ENCODE measurements around the gene SCRN3. TPM values are rescaled to one million over a fixed set of nuclear protein-coding genes. Genes with fewer than 3 reads are reported as not detected.

SCRN3 gene
- total RNA-seq, 2 experiments from 2014 or later: 7.6 to 7.9 TPM

DNA sequence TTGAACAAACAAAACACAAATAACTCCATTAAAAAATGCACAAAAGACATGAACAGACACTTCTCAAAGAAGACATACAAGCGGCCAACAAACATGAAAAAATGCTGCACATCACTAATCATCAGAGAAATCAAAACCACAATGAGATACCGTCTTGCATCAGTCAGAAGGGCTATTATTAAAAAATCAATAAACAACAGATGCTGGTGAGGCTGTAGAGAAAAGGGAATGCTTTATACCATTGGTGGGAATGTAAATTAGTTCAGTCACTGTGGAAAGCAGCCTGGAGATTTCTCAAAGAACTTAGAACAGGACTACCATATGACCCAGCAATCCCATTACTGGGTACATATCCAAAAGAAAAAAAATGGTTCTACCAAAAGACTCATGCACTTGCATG, 53.5 kb downstream of the SCRN3 start:
- Mint-ChIP-seq H3K4me3 (no peak overlapping the region), H3K27me3 (no peaks in the 10 kb centered on the region), H3K9me3 (no peaks in the 10 kb centered on the region), H3K36me3 (ENCODE audit: low read depth) (peaks cover 82% of the 10 kb centered on the region), H3K4me1 (ENCODE audit: low read depth) (peaks cover 9% of the 10 kb centered on the region), H3K27ac (no peak overlapping the region)
- no peak overlapping the region for H3K27ac ChIP-seq (ENCODE audit: low read depth in 1 of 2, low read length in 2 of 2)
- peaks cover 4% of the 10 kb centered on the region for H3K4me1 ChIP-seq (ENCODE audit: insufficient read depth, low read length)
- intact Hi-C loops (cut with DNase I, micrococcal nuclease): loop anchor here in 1 of 2 experiments (10.0 kb wide), 1 partner anchor 1044 kb away; no protein-coding TSS in a partner anchor
- DNase-seq (no peak), ATAC-seq (ENCODE audit: poor library complexity) (no peak)
- ChIA-PET POLR2A (no interaction called here), CTCF (no interaction called here)
- no peaks in the 10 kb centered on the region for H3K9me3 ChIP-seq (ENCODE audit: control insufficient read depth in 1 of 2, insufficient read depth in 1 of 2, low read length in 2 of 2)
- TF ChIP-seq, protein P1, sequence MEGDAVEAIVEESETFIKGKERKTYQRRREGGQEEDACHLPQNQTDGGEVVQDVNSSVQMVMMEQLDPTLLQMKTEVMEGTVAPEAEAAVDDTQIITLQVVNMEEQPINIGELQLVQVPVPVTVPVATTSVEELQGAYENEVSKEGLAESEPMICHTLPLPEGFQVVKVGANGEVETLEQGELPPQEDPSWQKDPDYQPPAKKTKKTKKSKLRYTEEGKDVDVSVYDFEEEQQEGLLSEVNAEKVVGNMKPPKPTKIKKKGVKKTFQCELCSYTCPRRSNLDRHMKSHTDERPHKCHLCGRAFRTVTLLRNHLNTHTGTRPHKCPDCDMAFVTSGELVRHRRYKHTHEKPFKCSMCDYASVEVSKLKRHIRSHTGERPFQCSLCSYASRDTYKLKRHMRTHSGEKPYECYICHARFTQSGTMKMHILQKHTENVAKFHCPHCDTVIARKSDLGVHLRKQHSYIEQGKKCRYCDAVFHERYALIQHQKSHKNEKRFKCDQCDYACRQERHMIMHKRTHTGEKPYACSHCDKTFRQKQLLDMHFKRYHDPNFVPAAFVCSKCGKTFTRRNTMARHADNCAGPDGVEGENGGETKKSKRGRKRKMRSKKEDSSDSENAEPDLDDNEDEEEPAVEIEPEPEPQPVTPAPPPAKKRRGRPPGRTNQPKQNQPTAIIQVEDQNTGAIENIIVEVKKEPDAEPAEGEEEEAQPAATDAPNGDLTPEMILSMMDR (IDR thresholded peaks at IDR 0.05): no peak
- no peak overlapping the region for H3K4me3 ChIP-seq (ENCODE audit: low read length)
- H3K36me3 ChIP-seq (ENCODE audit: insufficient read depth, low read length): peaks cover 49% of the 10 kb centered on the region
- H3K27me3 ChIP-seq (ENCODE audit: control insufficient read depth in 1 of 2, insufficient read depth in 2 of 2, low read length in 2 of 2): no peaks in the 10 kb centered on the region

DNA sequence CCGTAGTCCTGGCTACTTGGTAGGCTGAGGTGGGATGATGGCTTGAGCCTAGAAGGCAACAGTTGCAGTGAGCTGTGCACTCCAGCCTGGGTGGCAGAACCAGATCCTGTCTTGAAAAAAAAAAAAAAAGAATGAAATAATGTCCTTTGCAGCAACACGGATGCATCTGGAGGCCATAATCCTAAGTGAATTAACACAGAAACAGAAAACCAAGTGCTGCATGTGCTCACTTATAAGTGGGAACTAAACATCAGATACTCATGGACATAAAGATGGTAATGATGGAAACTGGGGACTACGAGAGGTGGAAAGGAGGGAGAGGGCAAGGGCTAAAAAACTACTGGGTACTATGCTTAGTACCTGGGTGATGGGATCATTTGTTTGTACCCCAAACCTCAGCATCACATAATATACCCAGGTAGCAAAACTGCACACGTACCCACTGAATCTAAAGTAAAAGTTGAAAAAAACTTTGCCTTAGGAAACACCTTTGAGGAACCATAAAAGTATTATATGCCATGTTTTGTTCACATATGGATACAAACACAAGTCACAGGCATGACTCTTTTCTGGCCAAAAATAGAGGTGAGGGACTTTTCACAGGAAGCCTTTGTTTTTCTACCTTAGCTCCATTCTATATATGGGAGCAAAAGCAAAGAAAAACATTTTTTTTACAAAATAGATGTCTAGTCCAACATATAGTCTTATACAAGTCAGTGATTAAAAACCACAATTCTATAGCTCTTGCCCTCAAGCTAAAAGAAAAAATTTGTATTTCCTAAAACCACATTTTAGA, 54.7 kb downstream of the SCRN3 start:
- H3K27ac ChIP-seq (ENCODE audit: low read depth in 1 of 2, low read length in 2 of 2): no peak overlapping the region
- ATAC-seq (ENCODE audit: poor library complexity) (peak; percentile 17), DNase-seq (peak in 2 of 14 experiments; percentile 5 to 15)
- no peaks in the 10 kb centered on the region for H3K9me3 ChIP-seq (ENCODE audit: control insufficient read depth in 1 of 2, insufficient read depth in 1 of 2, low read length in 2 of 2)
- Mint-ChIP-seq H3K4me3 (no peak overlapping the region), H3K9me3 (no peaks in the 10 kb centered on the region), H3K36me3 (ENCODE audit: low read depth) (peaks cover 79% of the 10 kb centered on the region), H3K27ac (peak overlapping the region; percentile 31), H3K4me1 (ENCODE audit: low read depth) (peaks cover 9% of the 10 kb centered on the region), H3K27me3 (no peaks in the 10 kb centered on the region)
- H3K36me3 ChIP-seq (ENCODE audit: insufficient read depth, low read length): peaks cover 44% of the 10 kb centered on the region
- ChIA-PET CTCF (interaction anchor here (0.6 kb wide), 1 partner anchor 83 kb away, joined by 3 read pairs; no protein-coding TSS in a partner anchor), POLR2A (interaction anchor here (0.8 kb wide), 1 partner anchor 182 kb away, joined by 4 read pairs; no protein-coding TSS in a partner anchor)
- TF ChIP-seq, protein P1 (IDR thresholded peaks at IDR 0.05): no peak
- H3K27me3 ChIP-seq (ENCODE audit: control insufficient read depth in 1 of 2, insufficient read depth in 2 of 2, low read length in 2 of 2): no peaks in the 10 kb centered on the region
- no peak overlapping the region for H3K4me3 ChIP-seq (ENCODE audit: low read length)
- peaks cover 4% of the 10 kb centered on the region for H3K4me1 ChIP-seq (ENCODE audit: insufficient read depth, low read length)
- intact Hi-C loops (cut with DNase I, micrococcal nuclease): no loop called here

DNA sequence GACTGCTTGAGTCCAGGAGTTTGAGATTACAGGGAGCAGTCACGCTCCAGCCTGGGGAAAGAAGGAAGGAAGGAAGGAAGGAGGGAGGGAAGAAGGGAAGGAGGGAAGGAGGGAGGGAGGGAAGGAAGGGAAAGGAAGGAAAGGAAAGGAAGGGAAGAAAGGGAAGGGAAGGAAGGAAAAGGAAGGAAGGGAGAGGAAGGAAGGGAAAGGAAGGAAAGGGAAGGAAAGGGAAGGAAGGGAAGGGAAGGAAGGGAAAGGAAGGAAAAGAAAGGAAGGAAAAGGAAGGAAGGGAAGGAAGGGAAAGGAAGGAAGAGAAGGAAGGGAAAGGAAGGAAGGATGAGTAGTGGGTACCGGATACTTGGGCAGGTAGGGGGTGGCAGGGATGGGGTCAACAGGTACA, 59.0 kb downstream of the SCRN3 start:
- Mint-ChIP-seq H3K27ac (no peak overlapping the region), H3K36me3 (ENCODE audit: low read depth) (peaks cover 82% of the 10 kb centered on the region), H3K27me3 (no peaks in the 10 kb centered on the region), H3K9me3 (no peaks in the 10 kb centered on the region), H3K4me1 (ENCODE audit: low read depth) (peaks cover 9% of the 10 kb centered on the region), H3K4me3 (no peak overlapping the region)
- H3K27me3 ChIP-seq (ENCODE audit: control insufficient read depth in 1 of 2, insufficient read depth in 2 of 2, low read length in 2 of 2): no peaks in the 10 kb centered on the region
- TF ChIP-seq, protein P1 (IDR thresholded peaks at IDR 0.05): no peak
- ChIA-PET CTCF (interaction anchor here (0.6 to 1.8 kb wide), 2 partner anchors 8 to 1523 kb away, joined by 3 to 4 read pairs; no protein-coding TSS in a partner anchor), POLR2A (no interaction called here)
- peaks cover 53% of the 10 kb centered on the region for H3K36me3 ChIP-seq (ENCODE audit: insufficient read depth, low read length)
- ATAC-seq (ENCODE audit: poor library complexity) (no peak), DNase-seq (no peak)
- H3K4me1 ChIP-seq (ENCODE audit: insufficient read depth, low read length): peaks cover 4% of the 10 kb centered on the region
- H3K27ac ChIP-seq (ENCODE audit: low read depth in 1 of 2, low read length in 2 of 2): no peak overlapping the region
- H3K9me3 ChIP-seq (ENCODE audit: control insufficient read depth in 1 of 2, insufficient read depth in 1 of 2, low read length in 2 of 2): no peaks in the 10 kb centered on the region
- no peak overlapping the region for H3K4me3 ChIP-seq (ENCODE audit: low read length)
- intact Hi-C loops (cut with DNase I, micrococcal nuclease): no loop called here
